H1 (cell line): ENCODE data around the gene ATL3. TPM values are rescaled to one million over a fixed set of nuclear protein-coding genes. Genes with fewer than 3 reads are reported as not detected.

Experiments used
- ASH2L ChIP-seq: fragments of 200-600, 300-600 bp; sonication (generic); IDR thresholded peaks from one replicate; pipeline ENCODE4 v1.7.1; 2017; ENCODE audit warnings: low read length
- CREB1 ChIP-seq: IDR thresholded peaks from 2 replicates; pipeline ENCODE4 v1.6.1; 2012; ENCODE audit warnings: inconsistent platforms
- EGR1 ChIP-seq: IDR thresholded peaks from 2 replicates; pipeline ENCODE4 v1.6.1; 2011; ENCODE audit warnings: low read depth, low read length, borderline replicate concordance
- EP300 ChIP-seq, 2 experiments: IDR thresholded peaks; 1 replicate in 1 of 2; 2 replicates in 1 of 2; pipeline ENCODE4 v1.6.1; 2011 to 2012; ENCODE audit warnings: low read depth in 2 of 2, low read length in 2 of 2, mild to moderate bottlenecking in 2 of 2, borderline replicate concordance in 1 of 2, inconsistent platforms in 1 of 2, moderate library complexity in 1 of 2
- GABPA ChIP-seq: IDR thresholded peaks from 2 replicates; pipeline ENCODE4 v1.6.1; 2011; ENCODE audit warnings: mild to moderate bottlenecking, low read length, moderate library complexity, borderline replicate concordance; ENCODE audit not compliant: insufficient read depth
- HDAC2 ChIP-seq, 2 experiments: fragments of 300-600 bp in 1 of 2; sonication (generic) in 1 of 2; IDR thresholded peaks; 2 replicates each; pipeline ENCODE4 v1.6.1; 2011 to 2012; ENCODE audit warnings: low read depth in 2 of 2, low read length in 2 of 2, mild to moderate bottlenecking in 2 of 2, moderate library complexity in 2 of 2, borderline replicate concordance in 1 of 2, inconsistent platforms in 1 of 2
- HDAC6 ChIP-seq: IDR thresholded peaks from one replicate; pipeline ENCODE4 v1.7.1; 2012; ENCODE audit warnings: low read depth, mild to moderate bottlenecking, inconsistent platforms, low read length, moderate library complexity
- JUND ChIP-seq: IDR thresholded peaks from 2 replicates; pipeline ENCODE4 v1.6.1; 2011; ENCODE audit warnings: mild to moderate bottlenecking, improper control_type of control experiment, low read length
- KDM1A ChIP-seq: fragments of 200-600, 300-600 bp; sonication (generic); IDR thresholded peaks from 2 replicates; pipeline ENCODE4 v1.7.1; 2016; ENCODE audit warnings: mild to moderate bottlenecking, low read length, borderline replicate concordance
- KDM4A ChIP-seq: IDR thresholded peaks from one replicate; pipeline ENCODE4 v1.7.1; 2012; ENCODE audit warnings: low read depth, mild to moderate bottlenecking, moderate library complexity, low read length, inconsistent platforms; ENCODE audit not compliant: severe bottlenecking
- KDM5A ChIP-seq: fragments of 200-600 bp; IDR thresholded peaks from 2 replicates; pipeline ENCODE4 v1.7.1; 2012; ENCODE audit warnings: mild to moderate bottlenecking, low read length, inconsistent platforms, mixed read lengths
- MAFK ChIP-seq: IDR thresholded peaks from 2 replicates; pipeline ENCODE4 v1.6.1; 2012; ENCODE audit warnings: low read depth, mild to moderate bottlenecking, improper control_type of control experiment, low read length
- PHF8 ChIP-seq: fragments of 200-600 bp; sonication (generic); conservative IDR thresholded peaks from 2 replicates; pipeline ENCODE4 v1.7.1; 2012; ENCODE audit warnings: low read depth, mild to moderate bottlenecking, inconsistent platforms, low read length, moderate library complexity
- POU5F1 ChIP-seq: IDR thresholded peaks from 2 replicates; pipeline ENCODE4 v1.6.1; 2011; ENCODE audit warnings: low read depth, mild to moderate bottlenecking, low read length, moderate library complexity
- RAD21 ChIP-seq, 2 experiments: IDR thresholded peaks in 1 of 2; conservative IDR thresholded peaks in 1 of 2; 2 replicates each; pipeline ENCODE4 v1.6.1; 2011; ENCODE audit warnings: low read depth in 2 of 2, low read length in 2 of 2, improper control_type of control experiment in 1 of 2, inconsistent platforms in 1 of 2, mild to moderate bottlenecking in 1 of 2, moderate library complexity in 1 of 2
- RNF2 ChIP-seq: fragments of 200-900, 300-1000 bp; sonication (generic); IDR thresholded peaks from 2 replicates; pipeline ENCODE4 v1.7.1; 2016; ENCODE audit warnings: borderline replicate concordance, low read depth, mild to moderate bottlenecking, antibody characterized with exemption, low read length; ENCODE audit not compliant: poor library complexity, severe bottlenecking; ENCODE audit errors: missing control alignments
- SAP30 ChIP-seq: fragments of 300-600 bp; sonication (generic); IDR thresholded peaks from 2 replicates; pipeline ENCODE4 v1.7.1; 2012; ENCODE audit warnings: low read length, moderate library complexity, mild to moderate bottlenecking, inconsistent platforms; ENCODE audit not compliant: insufficient read depth, insufficient replicate concordance
- SP2 ChIP-seq: IDR thresholded peaks from 2 replicates; pipeline ENCODE4 v1.6.1; 2012; ENCODE audit warnings: mild to moderate bottlenecking, low read length, inconsistent platforms
- TAF1 ChIP-seq: IDR thresholded peaks from 2 replicates; pipeline ENCODE4 v1.6.1; 2011; ENCODE audit warnings: mild to moderate bottlenecking, low read depth, low read length
- TAF7 ChIP-seq: optimal IDR thresholded peaks from 2 replicates; pipeline ENCODE3; 2011; ENCODE audit warnings: low read depth, mild to moderate bottlenecking, inconsistent platforms, low read length, moderate library complexity, borderline replicate concordance
- TBP ChIP-seq: IDR thresholded peaks from 2 replicates; pipeline ENCODE4 v1.6.1; 2011; ENCODE audit warnings: low read depth, low read length, improper control_type of control experiment
- polyA plus RNA-seq, 7 experiments: library from polyadenylated mRNA; depleted of rRNA in 3 of 7; stranded (reverse) in 5 of 7; unstranded in 2 of 7; fragments of >200 nt in 5 of 7; fragments of 200-250 nt in 2 of 7; gene quantifications; 1 replicate in 5 of 7; 2 replicates in 1 of 7; 4 replicates in 1 of 7; pipeline versions ENCODE4 v1.2.1 to v1.2.3, GENCODE V29; 2011 to 2013; ENCODE audit warnings: missing spikeins in 2 of 7, mixed read lengths in 2 of 7
- total RNA-seq: library from RNA; stranded (reverse); fragmentation: NEBNext Ultra II Directional; extraction: Animal tissue kit (Norgen Biotek cat#: 25700); gene quantifications from 2 replicates; pipeline ENCODE4 v1.2.1, GENCODE V29; 2021

The ATL3 gene
- total and polyA plus RNA-seq, 2 of the 8 experiments (the other 6 are each of a cell fraction or from before 2014, with no cell fraction given): 7.8 to 24.5 TPM

DNA sequence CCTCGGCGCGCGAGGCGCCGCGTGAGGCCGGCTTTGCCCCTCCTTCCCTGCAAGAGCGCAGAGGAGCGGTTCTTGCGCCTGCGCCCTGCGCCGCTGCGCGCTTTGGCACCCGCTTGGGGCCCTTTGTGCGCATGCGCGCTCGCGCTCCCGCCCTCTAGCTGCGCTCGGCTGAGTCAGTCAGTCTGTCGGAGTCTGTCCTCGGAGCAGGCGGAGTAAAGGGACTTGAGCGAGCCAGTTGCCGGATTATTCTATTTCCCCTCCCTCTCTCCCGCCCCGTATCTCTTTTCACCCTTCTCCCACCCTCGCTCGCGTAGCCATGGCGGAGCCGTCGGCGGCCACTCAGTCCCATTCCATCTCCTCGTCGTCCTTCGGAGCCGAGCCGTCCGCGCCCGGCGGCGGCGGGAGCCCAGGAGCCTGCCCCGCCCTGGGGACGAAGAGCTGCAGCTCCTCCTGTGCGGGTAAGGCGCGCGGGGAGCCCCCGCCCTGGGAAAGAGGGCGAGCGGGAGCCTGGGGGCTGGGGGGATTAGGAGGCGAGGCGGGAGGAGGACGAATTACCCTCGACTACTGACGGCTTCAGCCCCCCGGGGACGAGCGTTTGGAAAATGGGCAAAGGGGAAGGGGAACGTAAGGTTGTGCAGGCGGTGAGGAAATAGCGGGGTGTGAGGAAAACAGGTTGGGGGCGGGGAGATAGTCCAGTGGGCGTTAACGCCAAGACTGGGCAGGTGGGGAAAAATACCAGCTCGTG, 10.3 kb upstream of the ATL3 start, which contains the start of gene RTN3 (continued):
- TF ChIP-seq SAP30 (no peak), EGR1 (no peak), POU5F1 (no peak), SP2 (no peak), KDM5A (no peak), KDM1A (no peak), GABPA (no peak), MAFK (no peak), TBP (peak; percentile 78), HDAC2 (IDR thresholded peaks at IDR 0.05; ENCODE audit: borderline replicate concordance in 1 of 2, low read depth in 2 of 2, low read length in 2 of 2) (0 out of 4 replicates have a peak, but pooled peaks of 1 of the 2 experiments have one; percentile 9), TAF7 (peak; percentile 89), RAD21 (IDR thresholded peaks at IDR 0.05 in 1 of 2, conservative IDR thresholded peaks at IDR 0.05 in 1 of 2; ENCODE audit: low read depth in 2 of 2, low read length in 2 of 2) (no peak), PHF8 (peak; percentile 83), RNF2 (no peak), CREB1 (peak; percentile 9; the same call in 1 of the 2 replicates), KDM4A (peak; percentile 42), JUND (no peak), HDAC6 (no peak), TAF1 (peak; percentile 95), EP300 (IDR thresholded peaks at IDR 0.05; ENCODE audit: borderline replicate concordance in 1 of 2, low read depth in 2 of 2, low read length in 2 of 2) (no peak), ASH2L (peak; percentile 90)
- TF ChIP-seq, all 59 proteins: peak for 17
